ENCODE results near the gene FBLN5.

The FBLN5 gene

GRCh38 chr14:91831337-91831736 lies 116.2 kb downstream of the FBLN5 start:
- Histone ChIP-seq H4K8ac (ENCODE audit: low read depth, low read length) (no peak overlapping the region), H3K36me3 (replicated peaks in 1 of 2; ENCODE audit: control insufficient read depth in 2 of 2, insufficient read depth in 2 of 2, low read length in 2 of 2) (no peaks in the 10 kb centered on the region), H3K27me3 (ENCODE audit: control insufficient read depth in 3 of 3, insufficient read depth in 3 of 3, low read depth in 1 of 3, low read length in 3 of 3) (peaks cover 5 to 31% (median 14%) of the 10 kb centered on the region in 3 experiments), H2AFZ (ENCODE audit: low read length) (no peak overlapping the region), H3K9me3 (replicated peaks in 1 of 2; ENCODE audit: control insufficient read depth in 2 of 2, insufficient read depth in 1 of 2, low read depth in 1 of 2, low read length in 2 of 2) (no peaks in the 10 kb centered on the region), H3K4me2 (ENCODE audit: insufficient read depth, low read length, poor library complexity, severe bottlenecking) (no peak overlapping the region), H3K27ac (replicated peaks; ENCODE audit: low read length) (no peak overlapping the region), H3K79me1 (ENCODE audit: low read depth, low read length) (no peaks in the 10 kb centered on the region), H2AK5ac (ENCODE audit: low read depth, low read length) (no peak overlapping the region), H2BK15ac (ENCODE audit: low read length) (no peak overlapping the region), H2BK120ac (ENCODE audit: low read depth, low read length) (no peak overlapping the region), H3K4me3 (ENCODE audit: low read length in 2 of 2) (no peak overlapping the region), H3K9ac (ENCODE audit: low read depth, low read length, poor library complexity) (no peak overlapping the region), H4K91ac (ENCODE audit: low read depth, low read length, poor library complexity) (no peak overlapping the region), H3K23ac (ENCODE audit: low read depth, low read length, poor library complexity) (no peak overlapping the region), H3K18ac (ENCODE audit: low read length) (no peak overlapping the region), H2BK5ac (ENCODE audit: low read length) (no peak overlapping the region), H3K14ac (ENCODE audit: low read length) (no peak overlapping the region), H3K4me1 (ENCODE audit: control insufficient read depth in 2 of 2, insufficient read depth in 1 of 2, low read depth in 1 of 2, low read length in 2 of 2) (no peaks in the 10 kb centered on the region), H3K4ac (ENCODE audit: low read length) (no peak overlapping the region), H2BK12ac (ENCODE audit: low read length) (no peak overlapping the region)
- DNase-seq (ENCODE audit: low spot score) = no peak
- WGBS, 2 donors (ENCODE audit: extremely low coverage in 2 of 2, insufficient read length in 2 of 2, insufficient replicate concordance in 1 of 2) = no CpG with 5 or more reads among the region's 1 CpG

DNA sequence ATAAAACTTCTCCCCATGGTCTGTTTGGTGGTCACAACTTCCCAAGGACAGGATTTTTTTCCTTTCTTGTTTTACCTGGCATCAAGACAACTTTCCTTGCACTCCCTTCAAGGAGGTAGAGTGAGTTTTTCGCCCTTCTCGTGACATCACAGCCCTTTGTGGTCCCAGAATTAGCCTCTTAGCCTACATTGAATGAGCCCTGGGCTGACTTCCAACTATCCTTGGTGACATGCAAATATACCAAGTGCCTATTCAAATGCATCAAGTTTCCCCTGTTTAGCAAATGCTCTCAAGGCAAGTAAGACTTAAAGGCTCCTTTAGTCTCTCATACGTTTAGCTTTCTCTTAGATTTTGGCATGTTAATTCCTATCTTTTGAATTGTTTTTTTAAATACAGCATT lies 116.7 kb downstream of the FBLN5 start:
- no peak overlapping the region for H2BK12ac ChIP-seq (ENCODE audit: low read length)
- H3K4me3 ChIP-seq (ENCODE audit: low read length in 2 of 2) = no peak overlapping the region
- no peaks in the 10 kb centered on the region for H3K9me3 ChIP-seq (replicated peaks in 1 of 2; ENCODE audit: control insufficient read depth in 2 of 2, insufficient read depth in 1 of 2, low read depth in 1 of 2, low read length in 2 of 2)
- no peak overlapping the region for H2BK5ac ChIP-seq (ENCODE audit: low read length)
- H3K14ac ChIP-seq (ENCODE audit: low read length) = no peak overlapping the region
- H2AFZ ChIP-seq (ENCODE audit: low read length) = no peak overlapping the region
- H3K4me1 ChIP-seq (ENCODE audit: control insufficient read depth in 2 of 2, insufficient read depth in 1 of 2, low read depth in 1 of 2, low read length in 2 of 2) = no peaks in the 10 kb centered on the region
- no peak overlapping the region for H3K18ac ChIP-seq (ENCODE audit: low read length)
- WGBS, 2 donors (ENCODE audit: extremely low coverage in 2 of 2, insufficient read length in 2 of 2, insufficient replicate concordance in 1 of 2) = no CpG with 5 or more reads among the region's 3 CpGs
- H3K4ac ChIP-seq (ENCODE audit: low read length) = no peak overlapping the region
- no peak overlapping the region for H2BK120ac ChIP-seq (ENCODE audit: low read depth, low read length)
- no peak overlapping the region for H3K23ac ChIP-seq (ENCODE audit: low read depth, low read length, poor library complexity)
- H4K8ac ChIP-seq (ENCODE audit: low read depth, low read length) = no peak overlapping the region
- H3K9ac ChIP-seq (ENCODE audit: low read depth, low read length, poor library complexity) = no peak overlapping the region
- no peak overlapping the region for H2AK5ac ChIP-seq (ENCODE audit: low read depth, low read length)
- H3K27ac ChIP-seq (replicated peaks; ENCODE audit: low read length) = no peak overlapping the region
- no peak overlapping the region for H3K4me2 ChIP-seq (ENCODE audit: insufficient read depth, low read length, poor library complexity, severe bottlenecking)
- no peaks in the 10 kb centered on the region for H3K79me1 ChIP-seq (ENCODE audit: low read depth, low read length)
- no peaks in the 10 kb centered on the region for H3K36me3 ChIP-seq (replicated peaks in 1 of 2; ENCODE audit: control insufficient read depth in 2 of 2, insufficient read depth in 2 of 2, low read length in 2 of 2)
- H4K91ac ChIP-seq (ENCODE audit: low read depth, low read length, poor library complexity) = no peak overlapping the region
- peaks cover under 1 to 25% (median 8%) of the 10 kb centered on the region in 3 experiments for H3K27me3 ChIP-seq (ENCODE audit: control insufficient read depth in 3 of 3, insufficient read depth in 3 of 3, low read depth in 1 of 3, low read length in 3 of 3)
- no peak overlapping the region for H2BK15ac ChIP-seq (ENCODE audit: low read length)
- DNase-seq (ENCODE audit: low spot score) = no peak

GRCh38 chr14:91829511-91829910 lies 118.0 kb downstream of the FBLN5 start:
- Histone ChIP-seq H3K27me3 (ENCODE audit: control insufficient read depth in 3 of 3, insufficient read depth in 3 of 3, low read depth in 1 of 3, low read length in 3 of 3) (peaks cover 0 to 12% (median 1%) of the 10 kb centered on the region in 3 experiments), H3K4me2 (ENCODE audit: insufficient read depth, low read length, poor library complexity, severe bottlenecking) (no peak overlapping the region), H2AK5ac (ENCODE audit: low read depth, low read length) (no peak overlapping the region), H3K9ac (ENCODE audit: low read depth, low read length, poor library complexity) (no peak overlapping the region), H3K36me3 (replicated peaks in 1 of 2; ENCODE audit: control insufficient read depth in 2 of 2, insufficient read depth in 2 of 2, low read length in 2 of 2) (no peaks in the 10 kb centered on the region), H3K23ac (ENCODE audit: low read depth, low read length, poor library complexity) (no peak overlapping the region), H2BK120ac (ENCODE audit: low read depth, low read length) (no peak overlapping the region), H2BK15ac (ENCODE audit: low read length) (no peak overlapping the region), H2BK12ac (ENCODE audit: low read length) (no peak overlapping the region), H3K18ac (ENCODE audit: low read length) (no peak overlapping the region), H2AFZ (ENCODE audit: low read length) (no peak overlapping the region), H3K9me3 (replicated peaks in 1 of 2; ENCODE audit: control insufficient read depth in 2 of 2, insufficient read depth in 1 of 2, low read depth in 1 of 2, low read length in 2 of 2) (no peaks in the 10 kb centered on the region), H3K4ac (ENCODE audit: low read length) (no peak overlapping the region), H3K4me3 (ENCODE audit: low read length in 2 of 2) (no peak overlapping the region), H4K91ac (ENCODE audit: low read depth, low read length, poor library complexity) (no peak overlapping the region), H3K27ac (replicated peaks; ENCODE audit: low read length) (no peak overlapping the region), H3K79me1 (ENCODE audit: low read depth, low read length) (no peaks in the 10 kb centered on the region), H3K14ac (ENCODE audit: low read length) (no peak overlapping the region), H4K8ac (ENCODE audit: low read depth, low read length) (no peak overlapping the region), H2BK5ac (ENCODE audit: low read length) (no peak overlapping the region), H3K4me1 (ENCODE audit: control insufficient read depth in 2 of 2, insufficient read depth in 1 of 2, low read depth in 1 of 2, low read length in 2 of 2) (no peaks in the 10 kb centered on the region)
- no peak for DNase-seq (ENCODE audit: low spot score)
- no CpG with 5 or more reads among the region's 2 CpGs for WGBS, 2 donors (ENCODE audit: extremely low coverage in 2 of 2, insufficient read length in 2 of 2, insufficient replicate concordance in 1 of 2)

DNA sequence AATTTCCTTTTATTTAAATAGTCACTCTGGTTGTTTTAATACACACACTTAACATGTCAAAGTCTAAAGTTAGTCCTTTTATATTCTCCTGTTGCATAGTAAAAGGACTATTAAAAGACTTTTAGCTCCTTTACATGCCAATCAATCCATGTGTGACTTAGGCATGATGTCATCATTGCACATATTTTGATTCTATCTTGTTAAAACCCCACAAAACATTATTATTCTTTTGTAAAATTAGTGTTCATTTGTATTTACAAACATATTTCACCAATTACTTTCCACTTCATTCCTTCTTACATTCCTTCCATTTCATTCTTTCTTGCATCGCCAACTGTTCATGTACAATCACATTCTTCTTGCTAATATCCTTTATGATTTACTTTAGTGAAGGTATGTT lies 119.7 kb downstream of the FBLN5 start:
- no peak overlapping the region for H4K91ac ChIP-seq (ENCODE audit: low read depth, low read length, poor library complexity)
- H2AK5ac ChIP-seq (ENCODE audit: low read depth, low read length) = no peak overlapping the region
- no peak overlapping the region for H4K8ac ChIP-seq (ENCODE audit: low read depth, low read length)
- H2AFZ ChIP-seq (ENCODE audit: low read length) = no peak overlapping the region
- H3K14ac ChIP-seq (ENCODE audit: low read length) = no peak overlapping the region
- H2BK5ac ChIP-seq (ENCODE audit: low read length) = no peak overlapping the region
- H2BK15ac ChIP-seq (ENCODE audit: low read length) = no peak overlapping the region
- no peak overlapping the region for H3K23ac ChIP-seq (ENCODE audit: low read depth, low read length, poor library complexity)
- no peak for DNase-seq (ENCODE audit: low spot score)
- H3K27ac ChIP-seq (replicated peaks; ENCODE audit: low read length) = no peak overlapping the region
- no peak overlapping the region for H3K4ac ChIP-seq (ENCODE audit: low read length)
- 100% methylated on average over 1 of the region's 1 CpG; no CpG with 5 or more reads in 1 of the 2 donors for WGBS, 2 donors (ENCODE audit: extremely low coverage in 2 of 2, insufficient read length in 2 of 2, insufficient replicate concordance in 1 of 2)
- no peak overlapping the region for H3K9ac ChIP-seq (ENCODE audit: low read depth, low read length, poor library complexity)
- H3K18ac ChIP-seq (ENCODE audit: low read length) = no peak overlapping the region
- H3K9me3 ChIP-seq (replicated peaks in 1 of 2; ENCODE audit: control insufficient read depth in 2 of 2, insufficient read depth in 1 of 2, low read depth in 1 of 2, low read length in 2 of 2) = no peaks in the 10 kb centered on the region
- H2BK12ac ChIP-seq (ENCODE audit: low read length) = no peak overlapping the region
- no peaks in the 10 kb centered on the region for H3K27me3 ChIP-seq (ENCODE audit: control insufficient read depth in 3 of 3, insufficient read depth in 3 of 3, low read depth in 1 of 3, low read length in 3 of 3)
- no peak overlapping the region for H2BK120ac ChIP-seq (ENCODE audit: low read depth, low read length)
- H3K4me1 ChIP-seq (ENCODE audit: control insufficient read depth in 2 of 2, insufficient read depth in 1 of 2, low read depth in 1 of 2, low read length in 2 of 2) = no peaks in the 10 kb centered on the region
- H3K36me3 ChIP-seq (replicated peaks in 1 of 2; ENCODE audit: control insufficient read depth in 2 of 2, insufficient read depth in 2 of 2, low read length in 2 of 2) = no peaks in the 10 kb centered on the region
- H3K4me2 ChIP-seq (ENCODE audit: insufficient read depth, low read length, poor library complexity, severe bottlenecking) = no peak overlapping the region
- no peaks in the 10 kb centered on the region for H3K79me1 ChIP-seq (ENCODE audit: low read depth, low read length)
- H3K4me3 ChIP-seq (ENCODE audit: low read length in 2 of 2) = no peak overlapping the region

Data from neuronal stem cell (in vitro differentiated cells).